Upper lobe of left lung (tissue), 6 donors: ENCODE results near the gene FAT1. TPM values are rescaled to one million over a fixed set of nuclear protein-coding genes. Genes with fewer than 3 reads are reported as not detected.

Experiments
- ATAC-seq, 2 donors: fragments of 200-7000 bp; cut with Tn5 transposase; one replicate each; pipeline ENCODE4 v1.9.1; 2022; ENCODE audit warnings: mild to moderate bottlenecking in 2 of 2, moderate library complexity in 2 of 2; ENCODE audit not compliant: low FRiP score in 2 of 2
- DNase-seq, 2 donors: peaks; one replicate each; pipeline ENCODE4 v3.0.0-alpha.2; 2019 to 2020
- H3K27ac ChIP-seq, 4 donors: fragments of 200-600 bp; sonication (generic); one replicate each; pipeline ENCODE4 v1.5.1; 2016 to 2019
- H3K27me3 ChIP-seq, 4 donors: fragments of 200-600 bp; sonication (generic); one replicate each; pipeline ENCODE4 v1.5.1; 2017 to 2019
- H3K36me3 ChIP-seq, 4 donors: fragments of 200-600 bp; sonication (generic); one replicate each; pipeline ENCODE4 v1.5.1; 2016 to 2019
- H3K4me1 ChIP-seq, 4 donors: fragments of 200-600 bp; sonication (generic); one replicate each; pipeline ENCODE4 v1.5.1; 2018 to 2019
- H3K4me3 ChIP-seq, 4 donors: fragments of 200-600 bp; sonication (generic); one replicate each; pipeline ENCODE4 v1.5.1; 2017 to 2019; ENCODE audit warnings: mild to moderate bottlenecking in 2 of 4, moderate library complexity in 1 of 4
- H3K9me3 ChIP-seq, 4 donors: fragments of 200-600 bp; sonication (generic); one replicate each; pipeline ENCODE4 v1.5.1; 2018 to 2019
- EP300 ChIP-seq, 4 donors: sonication (generic); formaldehyde crosslinking; IDR thresholded peaks; one replicate each; pipeline ENCODE4 v1.5.1; 2017; ENCODE audit warnings: antibody characterized with exemption in 4 of 4, control low read depth in 2 of 4
- POLR2A ChIP-seq, 4 donors: fragments of 450-650 bp; IDR thresholded peaks; one replicate each; pipeline ENCODE4 v1.5.1; 2016 to 2017; ENCODE audit warnings: antibody characterized with exemption in 4 of 4, mild to moderate bottlenecking in 2 of 4
- POLR2AphosphoS5 ChIP-seq, 2 donors: sonication (generic); formaldehyde crosslinking; IDR thresholded peaks; one replicate each; pipeline ENCODE4 v1.5.1; 2017; ENCODE audit warnings: antibody characterized with exemption in 2 of 2
- WGBS, 2 donors: methylation state at CpG; one replicate each; pipeline ENCODE4 v1.1.5; 2017 to 2018; 5-methylcytosine and 5-hydroxymethylcytosine counted together
- total RNA-seq, 6 donors: library from RNA; depleted of rRNA in 4 of 6; stranded (reverse); fragments of >200 nt in 4 of 6; gene quantifications; one replicate each; pipeline versions ENCODE4 v1.1.0 to v1.2.1, GENCODE V29; 2016 to 2021
- TF ChIP-seq, protein P1 (sequence below), 6 experiments: fragments of 450-650 bp in 4 of 6; fragments of 200-600 bp in 2 of 6; sonication (generic) in 2 of 6; IDR thresholded peaks; one replicate each; pipeline ENCODE4 v1.5.1; 2016 to 2019; ENCODE audit warnings: antibody characterized with exemption in 6 of 6
- donor health status: DM: no; HTN: no; CAD: no; lungs with moderate emphysema.
- donor health status: DM: no; HTN: yes; CAD: no; lungs with severe emphysema.

FAT1 gene
- total RNA-seq, 6 donors from 2014 or later, result 42.8 to 92.2 (median 77.4) TPM

DNA sequence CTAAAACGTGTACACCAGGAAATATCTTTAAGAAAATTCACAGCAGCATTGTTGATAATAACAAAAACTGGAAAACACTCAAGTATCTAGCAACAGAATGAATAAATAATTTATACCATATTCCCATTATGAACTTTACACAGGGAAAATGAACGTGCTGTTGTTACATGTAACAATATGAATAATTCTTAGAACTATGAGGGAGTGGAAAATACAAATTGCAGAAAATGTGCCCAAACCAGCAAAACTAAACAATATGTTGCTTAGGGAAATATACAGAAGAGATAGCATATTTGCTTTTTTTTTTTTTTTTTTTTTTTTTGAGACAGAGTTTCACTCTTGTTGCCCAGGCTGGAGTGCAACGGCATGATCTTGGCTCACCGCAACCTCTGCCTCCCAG is 14.8 kb upstream of the FAT1 start:
- no peak for ATAC-seq
- no peaks in the 10 kb centered on the region for H3K36me3 ChIP-seq
- no peak overlapping the region for H3K4me3 ChIP-seq
- H3K27ac ChIP-seq, result no peak overlapping the region
- TF ChIP-seq, protein P1, sequence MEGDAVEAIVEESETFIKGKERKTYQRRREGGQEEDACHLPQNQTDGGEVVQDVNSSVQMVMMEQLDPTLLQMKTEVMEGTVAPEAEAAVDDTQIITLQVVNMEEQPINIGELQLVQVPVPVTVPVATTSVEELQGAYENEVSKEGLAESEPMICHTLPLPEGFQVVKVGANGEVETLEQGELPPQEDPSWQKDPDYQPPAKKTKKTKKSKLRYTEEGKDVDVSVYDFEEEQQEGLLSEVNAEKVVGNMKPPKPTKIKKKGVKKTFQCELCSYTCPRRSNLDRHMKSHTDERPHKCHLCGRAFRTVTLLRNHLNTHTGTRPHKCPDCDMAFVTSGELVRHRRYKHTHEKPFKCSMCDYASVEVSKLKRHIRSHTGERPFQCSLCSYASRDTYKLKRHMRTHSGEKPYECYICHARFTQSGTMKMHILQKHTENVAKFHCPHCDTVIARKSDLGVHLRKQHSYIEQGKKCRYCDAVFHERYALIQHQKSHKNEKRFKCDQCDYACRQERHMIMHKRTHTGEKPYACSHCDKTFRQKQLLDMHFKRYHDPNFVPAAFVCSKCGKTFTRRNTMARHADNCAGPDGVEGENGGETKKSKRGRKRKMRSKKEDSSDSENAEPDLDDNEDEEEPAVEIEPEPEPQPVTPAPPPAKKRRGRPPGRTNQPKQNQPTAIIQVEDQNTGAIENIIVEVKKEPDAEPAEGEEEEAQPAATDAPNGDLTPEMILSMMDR (IDR thresholded peaks at IDR 0.05), result no peak
- TF ChIP-seq POLR2A (IDR thresholded peaks at IDR 0.05) (no peak), POLR2AphosphoS5 (IDR thresholded peaks at IDR 0.05) (no peak), EP300 (IDR thresholded peaks at IDR 0.05) (no peak)
- no peak for DNase-seq
- WGBS, 2 donors, result 79 to 84% methylated on average over 4 of the region's 4 CpGs
- no peaks in the 10 kb centered on the region for H3K27me3 ChIP-seq
- no peaks in the 10 kb centered on the region for H3K4me1 ChIP-seq
- no peaks in the 10 kb centered on the region for H3K9me3 ChIP-seq

DNA sequence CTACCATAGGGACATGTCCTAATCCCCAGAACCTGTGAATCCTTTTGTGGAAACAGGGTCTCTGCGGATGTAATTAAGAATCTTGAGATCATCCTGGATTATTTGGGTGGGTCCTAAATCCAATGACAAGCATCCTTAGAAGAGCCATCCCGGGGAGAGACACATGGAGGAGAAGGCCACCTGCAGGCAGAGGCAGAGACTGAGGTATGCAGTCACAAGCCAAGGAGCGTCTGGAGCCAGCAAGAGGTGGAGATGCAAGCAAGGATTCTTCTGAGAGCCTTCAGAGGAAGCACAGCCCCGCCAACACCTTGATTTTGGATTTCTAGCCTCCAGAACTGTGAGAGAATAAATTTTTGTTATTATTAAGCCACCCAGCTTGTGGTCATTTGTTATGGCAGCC is 13.8 kb upstream of the FAT1 start:
- no peaks in the 10 kb centered on the region for H3K36me3 ChIP-seq
- DNase-seq (no peak), ATAC-seq (no peak)
- no peak overlapping the region for H3K27ac ChIP-seq
- 84 to 86% methylated on average over 4 of the region's 4 CpGs for WGBS, 2 donors
- no peaks in the 10 kb centered on the region for H3K9me3 ChIP-seq
- no peak overlapping the region for H3K4me3 ChIP-seq
- TF ChIP-seq POLR2AphosphoS5 (IDR thresholded peaks at IDR 0.05) (no peak), EP300 (IDR thresholded peaks at IDR 0.05) (no peak), POLR2A (IDR thresholded peaks at IDR 0.05) (no peak)
- TF ChIP-seq, protein P1 (IDR thresholded peaks at IDR 0.05), result no peak
- no peaks in the 10 kb centered on the region for H3K27me3 ChIP-seq
- H3K4me1 ChIP-seq, result no peaks in the 10 kb centered on the region

DNA sequence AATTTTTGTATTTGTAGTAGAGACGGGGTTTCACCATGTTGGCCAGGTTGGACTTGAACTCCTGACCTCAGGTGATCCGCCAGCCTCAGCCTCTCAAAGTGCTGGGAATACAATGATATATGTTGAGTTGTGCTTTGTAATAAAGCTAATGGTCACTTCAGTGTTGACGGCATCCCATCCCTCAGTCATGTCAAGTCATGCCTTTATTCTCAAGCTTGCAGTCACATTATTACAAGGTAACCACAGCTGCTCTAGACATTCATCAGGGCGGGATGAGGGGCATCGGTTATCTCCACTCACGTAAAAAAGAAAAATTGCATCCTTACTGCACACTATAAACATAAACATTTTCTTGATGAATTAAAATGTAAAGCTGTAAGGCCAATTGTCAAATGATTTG is 12.8 kb upstream of the FAT1 start:
- no peaks in the 10 kb centered on the region for H3K9me3 ChIP-seq
- H3K4me3 ChIP-seq, result no peak overlapping the region
- no peak overlapping the region for H3K27ac ChIP-seq
- no peak for DNase-seq
- ATAC-seq, result no peak
- 90 to 95% methylated on average over 6 of the region's 6 CpGs for whole genome bisulfite sequencing, 2 donors
- H3K36me3 ChIP-seq, result no peaks in the 10 kb centered on the region
- TF ChIP-seq POLR2A (IDR thresholded peaks at IDR 0.05) (no peak), EP300 (IDR thresholded peaks at IDR 0.05) (no peak), POLR2AphosphoS5 (IDR thresholded peaks at IDR 0.05) (no peak)
- TF ChIP-seq, protein P1 (IDR thresholded peaks at IDR 0.05), result no peak
- no peaks in the 10 kb centered on the region for H3K4me1 ChIP-seq
- H3K27me3 ChIP-seq, result no peaks in the 10 kb centered on the region

DNA sequence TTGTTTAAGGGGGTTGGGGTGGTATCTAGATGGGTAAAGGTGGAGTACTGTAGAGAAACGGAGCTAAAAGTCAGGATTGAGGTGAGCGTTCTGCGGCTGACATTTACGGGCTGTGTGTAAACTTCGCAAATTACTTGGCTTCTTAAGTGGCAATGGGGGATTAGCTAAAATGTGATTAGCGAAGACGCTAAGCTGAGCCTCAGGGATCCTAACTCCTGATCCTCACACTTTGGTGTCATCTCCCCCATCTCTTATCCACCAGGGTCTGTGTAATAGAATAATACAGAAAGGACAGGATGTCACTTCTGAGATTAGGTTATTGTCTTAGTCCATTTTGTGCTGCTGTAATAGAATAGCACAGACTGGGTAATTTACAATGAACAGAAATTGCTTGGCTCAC is 10.6 kb upstream of the FAT1 start:
- Histone ChIP-seq H3K27me3 (no peaks in the 10 kb centered on the region), H3K4me1 (no peaks in the 10 kb centered on the region), H3K4me3 (no peak overlapping the region), H3K36me3 (no peaks in the 10 kb centered on the region), H3K9me3 (no peaks in the 10 kb centered on the region), H3K27ac (no peak overlapping the region)
- ATAC-seq (no peak), DNase-seq (no peak)
- TF ChIP-seq POLR2AphosphoS5 (IDR thresholded peaks at IDR 0.05) (no peak), EP300 (IDR thresholded peaks at IDR 0.05) (no peak), POLR2A (IDR thresholded peaks at IDR 0.05) (no peak)
- TF ChIP-seq, protein P1 (IDR thresholded peaks at IDR 0.05), result no peak
- 88 to 94% methylated on average over 7 of the region's 7 CpGs for WGBS, 2 donors

DNA sequence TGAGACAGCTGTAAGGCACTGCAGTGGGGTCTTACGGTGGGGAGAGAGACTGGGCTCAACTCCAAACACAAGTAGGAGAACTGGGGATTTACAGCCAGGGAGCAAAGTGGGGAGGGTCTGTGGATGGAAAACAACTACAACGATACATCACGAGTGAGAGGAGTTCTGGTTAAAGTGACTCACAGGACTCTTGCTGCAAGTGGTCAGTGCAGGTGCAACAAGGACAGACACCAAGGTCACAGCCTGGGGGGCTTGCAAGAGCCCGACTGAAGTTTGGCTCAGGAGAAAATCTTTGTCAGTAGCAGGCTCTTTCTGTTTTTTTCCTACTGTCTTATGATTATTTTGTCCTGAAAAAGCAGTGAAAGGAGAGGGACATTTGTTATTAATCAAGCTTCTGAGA is 10.1 kb upstream of the FAT1 start:
- no peaks in the 10 kb centered on the region for H3K4me1 ChIP-seq
- H3K27ac ChIP-seq, result no peak overlapping the region
- ATAC-seq, result no peak
- DNase-seq, result no peak
- H3K36me3 ChIP-seq, result no peaks in the 10 kb centered on the region
- H3K27me3 ChIP-seq, result no peaks in the 10 kb centered on the region
- 72 to 81% methylated on average over 4 of the region's 4 CpGs for WGBS, 2 donors
- no peak overlapping the region for H3K4me3 ChIP-seq
- TF ChIP-seq EP300 (IDR thresholded peaks at IDR 0.05) (no peak), POLR2AphosphoS5 (IDR thresholded peaks at IDR 0.05) (no peak), POLR2A (IDR thresholded peaks at IDR 0.05) (no peak)
- TF ChIP-seq, protein P1 (IDR thresholded peaks at IDR 0.05), result no peak
- no peaks in the 10 kb centered on the region for H3K9me3 ChIP-seq
